B cell (primary cell): Measurements from ENCODE around the gene CFD. TPM values are rescaled to one million over a fixed set of nuclear protein-coding genes. Genes with fewer than 3 reads are reported as not detected.

Experiments used
- ATAC-seq: fragments of 200-7000 bp; cut with Tn5 transposase; one replicate; pipeline ENCODE4 v1.10.0; 2021; ENCODE audit warnings: low read depth, mild to moderate bottlenecking, moderate number of reproducible peaks, moderate library complexity
- CTCF ChIA-PET: fragments of 350-600 bp; sonication (Branson Sonifier 250); formaldehyde crosslinking; loops from one replicate; lab custom pipeline; 2021; ENCODE audit warnings: antibody characterized with exemption, inconsistent platforms; lab: Charles Lee
- POLR2A ChIA-PET: fragments of 350-600 bp; sonication (Branson Sonifier 250); formaldehyde crosslinking; loops from one replicate; lab custom pipeline; 2021; ENCODE audit warnings: antibody characterized with exemption; lab: Charles Lee
- DNase-seq: peaks from one replicate; pipeline ENCODE4 v3.0.0; 2013
- H2AFZ ChIP-seq: 2 replicates; pipeline ENCODE4 v1.6.1; 2012; ENCODE audit warnings: mild to moderate bottlenecking, low read depth, low read length; ENCODE audit not compliant: insufficient read depth, poor library complexity, severe bottlenecking
- H3K27ac ChIP-seq, 2 donors: 1 replicate in 1 of 2; 2 replicates in 1 of 2; pipeline ENCODE4 v1.5.1; 2012 to 2013; ENCODE audit warnings: low read length in 2 of 2, mild to moderate bottlenecking in 2 of 2, moderate library complexity in 1 of 2
- H3K27me3 ChIP-seq, 4 experiments: fragments of 200-600 bp in 1 of 4; sonication (generic) in 1 of 4; replicated peaks in 1 of 4; 1 replicate in 2 of 4; 2 replicates in 2 of 4; pipeline versions ENCODE4 v1.6.1 to v1.7.0; 2013 to 2016; ENCODE audit warnings: low read length in 3 of 4, mild to moderate bottlenecking in 2 of 4, mixed read lengths in 1 of 4, moderate library complexity in 1 of 4; ENCODE audit not compliant: insufficient read depth in 4 of 4, control insufficient read depth in 3 of 4; ENCODE audit errors: control extremely low read depth in 1 of 4
- H3K36me3 ChIP-seq, 2 experiments: replicated peaks in 1 of 2; 1 replicate in 1 of 2; 2 replicates in 1 of 2; pipeline versions ENCODE4 v1.6.1 to v1.7.1; 2013; ENCODE audit warnings: low read length in 1 of 2; ENCODE audit not compliant: insufficient read depth in 2 of 2, control insufficient read depth in 1 of 2; ENCODE audit errors: control extremely low read depth in 1 of 2, extremely low read depth in 1 of 2
- H3K4me1 ChIP-seq, 2 donors: fragments of 200-600 bp in 1 of 2; sonication (generic) in 1 of 2; 1 replicate in 1 of 2; 2 replicates in 1 of 2; pipeline versions ENCODE4 v1.5.1 to v1.6.1; 2013 to 2017; ENCODE audit warnings: low read length in 2 of 2; ENCODE audit not compliant: control insufficient read depth in 2 of 2, insufficient read depth in 2 of 2
- H3K4me2 ChIP-seq: replicated peaks from 2 replicates; pipeline ENCODE3; 2012; ENCODE audit warnings: mild to moderate bottlenecking, low read depth, low read length; ENCODE audit not compliant: poor library complexity, severe bottlenecking
- H3K4me3 ChIP-seq, 5 experiments: fragments of 200-600 bp in 1 of 5; sonication (generic) in 1 of 5; 1 replicate in 3 of 5; 2 replicates in 2 of 5; pipeline versions ENCODE4 v1.5.1 to v1.7.0; 2011 to 2016; ENCODE audit warnings: low read length in 4 of 5, mild to moderate bottlenecking in 4 of 5, low read depth in 2 of 5, control low read depth in 1 of 5, moderate library complexity in 1 of 5; ENCODE audit not compliant: insufficient read depth in 1 of 5; ENCODE audit errors: control extremely low read depth in 1 of 5, extremely low read depth in 1 of 5
- H3K79me2 ChIP-seq: fragments of 200-600 bp; sonication (generic); one replicate; pipeline ENCODE4 v1.6.0; 2016; ENCODE audit warnings: low read length; ENCODE audit not compliant: control insufficient read depth, insufficient read depth
- H3K9ac ChIP-seq: fragments of 200-600 bp; sonication (generic); 2 replicates; pipeline ENCODE4 v1.6.1; 2017; ENCODE audit warnings: mild to moderate bottlenecking, low read length, moderate library complexity
- H3K9me3 ChIP-seq, 3 donors: one replicate each; pipeline versions ENCODE4 v1.6.1 to v1.7.1; 2013; ENCODE audit warnings: low read length in 2 of 3; ENCODE audit not compliant: control insufficient read depth in 2 of 3, insufficient read depth in 1 of 3; ENCODE audit errors: control extremely low read depth in 1 of 3
- H4K20me1 ChIP-seq: 2 replicates; pipeline ENCODE4 v1.6.0; 2012; ENCODE audit warnings: mild to moderate bottlenecking, low read length; ENCODE audit not compliant: insufficient read depth, control insufficient read depth, poor library complexity, severe bottlenecking
- H3K27ac Mint-ChIP-seq: one replicate; pipeline ENCODE4 v1.8.0; 2021; ENCODE audit warnings: mixed read lengths
- H3K27me3 Mint-ChIP-seq: one replicate; pipeline ENCODE4 v1.8.0; 2021; ENCODE audit warnings: mixed read lengths
- H3K4me1 Mint-ChIP-seq: one replicate; pipeline ENCODE4 v1.8.0; 2021; ENCODE audit warnings: mixed read lengths
- H3K4me3 Mint-ChIP-seq: one replicate; pipeline ENCODE4 v1.8.0; 2021; ENCODE audit warnings: mixed read lengths
- H3K9me3 Mint-ChIP-seq: one replicate; pipeline ENCODE4 v1.8.0; 2022; ENCODE audit warnings: mixed read lengths; ENCODE audit not compliant: insufficient read depth
- EZH2 ChIP-seq: IDR thresholded peaks from 2 replicates; pipeline ENCODE4 v1.6.1; 2012; ENCODE audit warnings: borderline replicate concordance, low read depth, mild to moderate bottlenecking, moderate library complexity, low read length; ENCODE audit not compliant: insufficient read depth, poor library complexity, severe bottlenecking
- WGBS: methylation state at CpG from one replicate; pipeline ENCODE4 v1.1.5; 2013; ENCODE audit warnings: missing lambda C conversion rate; ENCODE audit not compliant: insufficient coverage; 5-methylcytosine and 5-hydroxymethylcytosine counted together
- intact Hi-C: fragments of 100-400 bp; cut with micrococcal nuclease; formaldehyde crosslinking; loops from one replicate; pipeline ENCODE4 v1.10.0; 2022
- polyA plus RNA-seq: library from polyadenylated mRNA; depleted of rRNA; stranded (reverse); fragments of >200 nt; gene quantifications from 2 replicates; pipeline ENCODE4 v1.2.3, GENCODE V29; 2012
- total RNA-seq, 2 donors: library from RNA; stranded (reverse); fragments of 120-200 nt in 1 of 2; gene quantifications; 1 replicate in 1 of 2; 2 replicates in 1 of 2; pipeline versions ENCODE4 v1.2.3 to v1.2.4, GENCODE V29; 2013 to 2022
- TF ChIP-seq, protein P1 (sequence below): fragments of 200-600 bp; IDR thresholded peaks from one replicate; pipeline ENCODE4 v1.8.0; 2022; ENCODE audit warnings: antibody characterized with exemption, mild to moderate bottlenecking

Gene CFD
- total and polyA plus RNA-seq, 2 donors (not counting 1 experiment from before 2014, with no cell fraction given): 0.79 to 6.6 TPM

DNA sequence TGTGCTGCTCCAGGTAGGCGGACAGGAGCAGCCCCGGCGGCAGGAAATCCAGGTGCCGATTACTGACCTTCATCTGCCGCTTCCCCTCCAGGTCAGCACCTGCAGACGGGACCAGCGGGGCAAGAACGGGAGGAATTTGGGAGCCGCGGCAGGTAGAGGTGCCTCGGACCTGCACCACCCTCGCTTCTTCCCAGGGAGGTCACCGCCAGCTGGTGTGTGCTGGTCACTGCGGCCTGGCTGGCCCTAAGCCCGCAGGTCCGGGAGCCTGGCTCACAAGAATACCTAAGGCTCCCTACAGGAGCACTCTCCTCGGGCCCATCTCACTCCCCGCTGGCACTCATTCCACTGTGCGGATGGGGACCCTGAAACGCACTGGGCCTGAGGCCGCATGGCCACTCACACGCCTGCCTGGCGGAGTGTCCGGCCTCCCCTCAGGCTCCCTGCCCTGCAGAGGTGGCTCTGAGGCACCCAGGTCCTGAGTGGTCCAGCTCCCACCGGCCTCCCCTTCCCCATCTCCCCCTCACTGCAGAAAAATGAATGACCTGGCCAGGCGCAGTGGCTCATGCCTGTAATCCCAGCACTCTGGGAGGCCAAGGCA lies 38.1 kb downstream of the CFD start:
- no peak for TF ChIP-seq EZH2
- TF ChIP-seq, protein P1, sequence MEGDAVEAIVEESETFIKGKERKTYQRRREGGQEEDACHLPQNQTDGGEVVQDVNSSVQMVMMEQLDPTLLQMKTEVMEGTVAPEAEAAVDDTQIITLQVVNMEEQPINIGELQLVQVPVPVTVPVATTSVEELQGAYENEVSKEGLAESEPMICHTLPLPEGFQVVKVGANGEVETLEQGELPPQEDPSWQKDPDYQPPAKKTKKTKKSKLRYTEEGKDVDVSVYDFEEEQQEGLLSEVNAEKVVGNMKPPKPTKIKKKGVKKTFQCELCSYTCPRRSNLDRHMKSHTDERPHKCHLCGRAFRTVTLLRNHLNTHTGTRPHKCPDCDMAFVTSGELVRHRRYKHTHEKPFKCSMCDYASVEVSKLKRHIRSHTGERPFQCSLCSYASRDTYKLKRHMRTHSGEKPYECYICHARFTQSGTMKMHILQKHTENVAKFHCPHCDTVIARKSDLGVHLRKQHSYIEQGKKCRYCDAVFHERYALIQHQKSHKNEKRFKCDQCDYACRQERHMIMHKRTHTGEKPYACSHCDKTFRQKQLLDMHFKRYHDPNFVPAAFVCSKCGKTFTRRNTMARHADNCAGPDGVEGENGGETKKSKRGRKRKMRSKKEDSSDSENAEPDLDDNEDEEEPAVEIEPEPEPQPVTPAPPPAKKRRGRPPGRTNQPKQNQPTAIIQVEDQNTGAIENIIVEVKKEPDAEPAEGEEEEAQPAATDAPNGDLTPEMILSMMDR: no peak
- peaks cover 17% of the 10 kb centered on the region for H3K79me2 ChIP-seq
- 98% methylated on average over 26 of the region's 26 CpGs for WGBS
- H3K27ac ChIP-seq: no peak overlapping the region
- no peaks in the 10 kb centered on the region for H3K9me3 ChIP-seq
- intact Hi-C loops: no loop called here
- H2AFZ ChIP-seq: no peak overlapping the region
- no peak for ATAC-seq
- no peak overlapping the region for H3K9ac ChIP-seq
- no peak for DNase-seq
- Mint-ChIP-seq H3K4me3 (no peak overlapping the region), H3K27me3 (no peaks in the 10 kb centered on the region), H3K9me3 (no peaks in the 10 kb centered on the region), H3K4me1 (peaks cover 24% of the 10 kb centered on the region), H3K27ac (peak overlapping the region; percentile 59)
- H3K36me3 ChIP-seq: peaks cover 0 to 50% of the 10 kb centered on the region in 2 experiments
- H3K4me1 ChIP-seq: peaks cover 0 to 18% of the 10 kb centered on the region in 2 donors
- POLR2A ChIA-PET: interaction anchor here (0.6 to 2.0 kb wide), 4 partner anchors 9 to 301 kb away, joined by 3 to 9 read pairs (median 6); no protein-coding TSS in a partner anchor
- no peaks in the 10 kb centered on the region for H3K27me3 ChIP-seq
- H3K4me2 ChIP-seq: no peak overlapping the region
- H4K20me1 ChIP-seq: peaks cover 48% of the 10 kb centered on the region
- H3K4me3 ChIP-seq: no peak overlapping the region
- CTCF ChIA-PET: interaction anchor here (1.3 to 1.5 kb wide), 4 partner anchors 10 to 34 kb away, joined by 4 to 5 read pairs (median 4); no protein-coding TSS in a partner anchor

DNA sequence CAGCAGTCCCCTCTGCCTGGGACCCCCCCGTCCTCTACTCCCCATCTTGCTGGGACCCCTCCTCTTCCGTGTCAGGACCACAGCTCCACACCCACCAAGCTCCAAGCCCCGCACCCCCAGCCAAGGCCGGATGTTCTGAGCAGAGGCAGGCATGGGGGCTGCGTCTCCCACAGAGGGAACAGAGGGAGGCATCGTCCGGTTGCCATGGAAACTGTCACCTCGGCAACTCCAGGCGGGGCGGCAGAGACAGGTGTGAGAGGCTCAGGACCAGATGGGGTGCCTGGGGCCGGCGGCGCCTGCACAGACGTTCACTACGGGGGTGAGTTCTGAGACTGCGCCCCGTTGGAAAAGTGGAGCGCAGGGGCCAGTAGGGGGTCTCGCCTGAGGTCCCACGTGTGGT lies 39.2 kb downstream of the CFD start:
- Histone ChIP-seq H3K9me3 (no peaks in the 10 kb centered on the region), H3K9ac (no peak overlapping the region), H3K27me3 (no peaks in the 10 kb centered on the region), H4K20me1 (peaks cover 58% of the 10 kb centered on the region), H3K4me1 (peaks cover 0 to 14% of the 10 kb centered on the region in 2 donors), H2AFZ (no peak overlapping the region), H3K27ac (peak overlapping the region; percentile 41 to 63), H3K4me3 (no peak overlapping the region), H3K36me3 (peaks cover 0 to 55% of the 10 kb centered on the region in 2 experiments), H3K4me2 (no peak overlapping the region), H3K79me2 (peaks cover 24% of the 10 kb centered on the region)
- peak overlapping the region; percentile 92 for H3K27ac Mint-ChIP-seq
- TF ChIP-seq, protein P1: no peak
- no peak for TF ChIP-seq EZH2
- no peaks in the 10 kb centered on the region for H3K27me3 Mint-ChIP-seq
- peak overlapping the region; percentile 42 for H3K4me3 Mint-ChIP-seq
- peak; percentile 70 for ATAC-seq
- WGBS: 72% methylated on average over 15 of the region's 20 CpGs
- intact Hi-C loops: no loop called here
- ChIA-PET POLR2A (interaction anchor here (0.6 to 1.0 kb wide), 2 partner anchors 10 to 368 kb away, joined by 5 to 8 read pairs; no protein-coding TSS in a partner anchor), CTCF (interaction anchor here (1.3 kb wide), 3 partner anchors 11 to 35 kb away, joined by 4 to 5 read pairs (median 4); no protein-coding TSS in a partner anchor)
- peak; percentile 76 for DNase-seq
- peaks cover 18% of the 10 kb centered on the region for H3K4me1 Mint-ChIP-seq
- no peaks in the 10 kb centered on the region for H3K9me3 Mint-ChIP-seq
